ENCODE data around the gene LAP3. TPM values are rescaled to one million over a fixed set of nuclear protein-coding genes. Genes with fewer than 3 reads are reported as not detected.
A peak's percentile ranks its signal among the peaks of the same experiment; 100 is the strongest.
"Not testable (repeated sequence)": the region's sequence is repeated elsewhere in the genome, so short reads cannot be mapped to it uniquely, and the experiment has no call there.

Gene LAP3
- polyA plus RNA-seq, 1 donor = 43.2 TPM

GRCh38 chr4:17561195-17561909, 15.6 kb upstream of the LAP3 start:
- no peak for DNase-seq (ENCODE audit: low read depth)

GRCh38 chr4:17562157-17562556, 14.8 kb upstream of the LAP3 start:
- DNase-seq (ENCODE audit: low read depth) = no peak

- DNase-seq (ENCODE audit: low read depth) = no peak
Observed at GRCh38 chr4:17565846-17566245, 11.2 kb upstream of the LAP3 start.

GRCh38 chr4:17567271-17567670, 9.7 kb upstream of the LAP3 start:
- no peak for DNase-seq (ENCODE audit: low read depth)

GRCh38 chr4:17574206-17574605, 2.8 kb upstream of the LAP3 start:
- DNase-seq (ENCODE audit: low read depth) = no peak

- DNase-seq (ENCODE audit: low read depth) = not testable (repeated sequence)
Observed at GRCh38 chr4:17575177-17575576, 1.8 kb upstream of the LAP3 start.

GRCh38 chr4:17577665-17578481, 875 bp downstream of the LAP3 start:
- no peak for DNase-seq (ENCODE audit: low read depth)

GRCh38 chr4:17578482-17578891, 1.5 kb downstream of the LAP3 start:
- DNase-seq (ENCODE audit: low read depth) = no peak

GRCh38 chr4:17580969-17581368, 4.0 kb downstream of the LAP3 start:
- no peak for DNase-seq (ENCODE audit: low read depth)

GRCh38 chr4:17583276-17583675, 6.3 kb downstream of the LAP3 start:
- DNase-seq (ENCODE audit: low read depth) = no peak

GRCh38 chr4:17583941-17584340, 6.9 kb downstream of the LAP3 start:
- no peak for DNase-seq (ENCODE audit: low read depth)

GRCh38 chr4:17584521-17585213, 7.7 kb downstream of the LAP3 start:
- no peak for DNase-seq (ENCODE audit: low read depth)

GRCh38 chr4:17587094-17587822, 10.3 kb downstream of the LAP3 start:
- no peak for DNase-seq (ENCODE audit: low read depth)

GRCh38 chr4:17589355-17589754, 12.4 kb downstream of the LAP3 start:
- no peak for DNase-seq (ENCODE audit: low read depth)

GRCh38 chr4:17595471-17596005, 18.5 kb downstream of the LAP3 start:
- no peak for DNase-seq (ENCODE audit: low read depth)

GRCh38 chr4:17597517-17597916, 20.5 kb downstream of the LAP3 start:
- no peak for DNase-seq (ENCODE audit: low read depth)

GRCh38 chr4:17599826-17600225, 22.8 kb downstream of the LAP3 start:
- no peak for DNase-seq (ENCODE audit: low read depth)

GRCh38 chr4:17605236-17605635, 28.2 kb downstream of the LAP3 start:
- no peak for DNase-seq (ENCODE audit: low read depth)

GRCh38 chr4:17613761-17614415, 36.9 kb downstream of the LAP3 start:
- DNase-seq (ENCODE audit: low read depth) = no peak

- peak; percentile 95 for DNase-seq (ENCODE audit: low read depth)
Observed at GRCh38 chr4:17614416-17615299, 37.7 kb downstream of the LAP3 start, which contains the start of gene MED28. MED28 (plus strand) TSS chr4:17614641; CDS start chr4:17614655, 14 bp downstream.

Measured in forelimb muscle (tissue), 1 donor.